Measurements from ENCODE around the gene SEPTIN5.
A peak's percentile ranks its signal among the peaks of the same experiment; 100 is the strongest.
"Not testable (repeated sequence)": the region's sequence is repeated elsewhere in the genome, so short reads cannot be mapped to it uniquely, and the experiment has no call there.

The SEPTIN5 gene

GRCh38 chr22:19714312-19715187 is at the start of gene SEPTIN5:
SEPTIN5 (plus strand) TSS chr22:19714503; CDS start chr22:19714589, 86 bp downstream.
- peak; percentile 50 for DNase-seq

GRCh38 chr22:19664951-19665783 is 49.1 kb upstream of the SEPTIN5 start:
- DNase-seq: peak; percentile 24

GRCh38 chr22:19665784-19666672 is 48.3 kb upstream of the SEPTIN5 start:
- no peak for DNase-seq

- peak; percentile 5 for DNase-seq
These were observed 47.4 kb upstream of the SEPTIN5 start for GRCh38 chr22:19666673-19667593.

- DNase-seq: no peak
These were observed 46.2 kb upstream of the SEPTIN5 start for GRCh38 chr22:19667872-19668740.

- no peak for DNase-seq
These were observed 45.6 kb upstream of the SEPTIN5 start for GRCh38 chr22:19668748-19669147.

GRCh38 chr22:19669570-19669969 is 44.7 kb upstream of the SEPTIN5 start:
- no peak for DNase-seq

- DNase-seq: no peak
These were observed 43.0 kb upstream of the SEPTIN5 start for GRCh38 chr22:19671316-19671715.

- no peak for DNase-seq
These were observed 42.1 kb upstream of the SEPTIN5 start for GRCh38 chr22:19672054-19672776.

GRCh38 chr22:19673660-19674059 is 40.6 kb upstream of the SEPTIN5 start:
- no peak for DNase-seq

- DNase-seq: peak; percentile 50
These were observed 40.0 kb upstream of the SEPTIN5 start for GRCh38 chr22:19674129-19674928.

- DNase-seq: peak; percentile 10
These were observed 39.4 kb upstream of the SEPTIN5 start for GRCh38 chr22:19674929-19675253.

GRCh38 chr22:19675428-19675827 is 38.9 kb upstream of the SEPTIN5 start:
- no peak for DNase-seq

GRCh38 chr22:19676437-19676836 is 37.9 kb upstream of the SEPTIN5 start:
- not testable (repeated sequence) for DNase-seq

GRCh38 chr22:19678949-19679521 is 35.3 kb upstream of the SEPTIN5 start:
- no peak for DNase-seq

GRCh38 chr22:19679522-19680101 is 34.7 kb upstream of the SEPTIN5 start:
- DNase-seq: peak; percentile 16

GRCh38 chr22:19680287-19680881 is 33.9 kb upstream of the SEPTIN5 start:
- DNase-seq: no peak

Data from NCI-H69 (cell line).